Epithelial cell of umbilical artery (primary cell): ENCODE measurements around the gene KPNA2. TPM values are rescaled to one million over a fixed set of nuclear protein-coding genes. Genes with fewer than 3 reads are reported as not detected.

ENCODE experiments used
- total RNA-seq: library from RNA; depleted of rRNA; stranded (reverse); fragments of >200 nt; gene quantifications from 2 replicates; pipeline ENCODE4 v1.2.3, GENCODE V29; 2014

KPNA2 gene
- 119 and 146 TPM in 2 replicates for total RNA-seq

GRCh38 chr17:68035523-68036303 lies at the start of gene KPNA2:
KPNA2 (plus strand) TSS chr17:68035735; CDS start chr17:68037133, 1,398 bp downstream.

DNA sequence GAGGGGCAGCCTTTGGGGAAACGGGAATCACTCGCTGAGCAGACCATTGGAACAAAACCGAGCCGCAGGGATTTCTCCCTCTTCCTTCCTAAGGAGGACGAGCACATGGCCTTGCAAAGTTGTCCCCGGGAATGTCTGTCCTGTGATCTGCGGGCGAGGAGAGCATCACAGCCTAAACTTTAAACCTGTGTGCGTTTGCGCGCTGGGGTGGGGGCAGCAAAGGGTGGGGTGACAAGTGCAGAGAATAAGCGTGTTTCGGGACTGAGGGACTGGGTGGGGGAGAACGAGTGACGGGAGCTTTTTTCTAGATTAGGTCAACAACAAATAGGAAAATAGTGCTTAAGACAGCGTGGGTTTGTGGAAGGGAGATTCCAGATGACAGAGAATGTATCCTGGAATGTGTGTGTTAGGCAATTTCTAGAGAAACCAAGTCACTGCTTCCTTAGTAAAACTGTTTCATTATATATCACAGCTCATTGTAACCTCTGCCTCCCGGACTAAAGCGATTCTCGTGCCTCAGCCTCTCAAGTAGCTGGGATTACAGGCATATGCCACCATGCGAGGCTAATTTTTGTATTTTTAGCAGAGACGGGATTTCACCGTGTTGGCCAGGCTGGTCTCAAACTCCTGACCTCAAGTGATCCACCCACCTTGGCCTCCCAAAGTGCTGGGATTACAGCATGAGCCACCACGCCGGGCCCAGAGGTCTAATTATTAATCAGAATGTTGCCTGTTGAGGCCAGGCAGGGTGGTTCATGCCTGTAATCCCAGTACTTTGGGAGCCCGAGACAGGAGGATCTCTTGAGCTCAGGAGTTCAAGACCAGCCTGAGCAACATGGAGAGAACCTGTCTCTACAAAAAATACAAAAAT lies 39.0 kb upstream of the KPNA2 start, which contains the start of gene C17orf58:
Gene C17orf58, minus strand, starts transcription at position 169 of the 871 bp plus-strand sequence. CDS start 271 bp downstream, outside the sequence.

Other genes with a start within 250 kb of the KPNA2 start
- 23.7 and 28.6 TPM in 2 replicates for gene BPTF, start 210.2 kb upstream of the KPNA2 start, total RNA-seq
- gene C17orf58, start 39.3 kb upstream of the KPNA2 start, total RNA-seq = 11.4 and 15.7 TPM in 2 replicates
- 56.5 and 71.7 TPM in 2 replicates for gene AMZ2, start 212.3 kb downstream of the KPNA2 start, total RNA-seq